WTC11 (cell line): ENCODE results near the gene GALNT11.

ENCODE experiments used
- CREB1 ChIP-seq: sonication (generic); formaldehyde crosslinking; IDR thresholded peaks from 2 replicates; pipeline ENCODE4 v1.8.0; 2023; ENCODE audit warnings: mild to moderate bottlenecking, missing genetic modification reagents
- CTCF ChIP-seq: fragments of 200-600 bp; IDR thresholded peaks from 2 replicates; pipeline ENCODE4 v1.8.0; 2022; ENCODE audit warnings: antibody characterized with exemption
- ELF4 ChIP-seq: sonication (generic); formaldehyde crosslinking; IDR thresholded peaks from 2 replicates; pipeline ENCODE4 v1.8.1; 2022; ENCODE audit warnings: low read depth, mild to moderate bottlenecking, moderate library complexity, missing genetic modification reagents
- IRF1 ChIP-seq: sonication (generic); formaldehyde crosslinking; IDR thresholded peaks from 2 replicates; pipeline ENCODE4 v1.8.0; 2023; ENCODE audit warnings: missing genetic modification reagents
- KAT7 ChIP-seq: sonication (generic); formaldehyde crosslinking; IDR thresholded peaks from 2 replicates; pipeline ENCODE4 v1.8.1; 2023; ENCODE audit warnings: missing genetic modification reagents, mild to moderate bottlenecking, borderline replicate concordance
- NR2C2 ChIP-seq: sonication (generic); formaldehyde crosslinking; IDR thresholded peaks from 2 replicates; pipeline ENCODE4 v1.8.0; 2022; ENCODE audit warnings: mild to moderate bottlenecking, missing genetic modification reagents
- RELA ChIP-seq: sonication (generic); formaldehyde crosslinking; IDR thresholded peaks from 2 replicates; pipeline ENCODE4 v1.8.1; 2022; ENCODE audit warnings: missing genetic modification reagents, mild to moderate bottlenecking, borderline replicate concordance
- SP1 ChIP-seq: sonication (generic); formaldehyde crosslinking; conservative IDR thresholded peaks from 2 replicates; pipeline ENCODE4 v1.8.1; 2022; ENCODE audit warnings: missing genetic modification reagents
- ZNF416 ChIP-seq: fragments of 250-450 bp; sonication (Bioruptor Pico); IDR thresholded peaks from 2 replicates; pipeline ENCODE4 v1.9.0; 2021; ENCODE audit warnings: mild to moderate bottlenecking, inconsistent platforms

- TF ChIP-seq NR2C2 (no peak), CTCF (no peak), ELF4 (CRISPR knock-in tag) (no peak), IRF1 (CRISPR knock-in tag) (no peak), ZNF416 (no peak), RELA (CRISPR knock-in tag) (no peak), KAT7 (CRISPR knock-in tag) (no peak), SP1 (CRISPR knock-in tag) (no peak), CREB1 (CRISPR knock-in tag) (no peak)
These were observed 8.5 kb upstream of the GALNT11 start for GRCh38 chr7:152016947-152017346.
